Neuron (in vitro differentiated cells): ENCODE results near the gene ELP4.
"Not testable (repeated sequence)": the region's sequence is repeated elsewhere in the genome, so short reads cannot be mapped to it uniquely, and the experiment has no call there.

ENCODE experiments used
- H2AFZ ChIP-seq: one replicate; pipeline ENCODE4 v1.6.1; 2013; ENCODE audit warnings: low read depth, mild to moderate bottlenecking, inconsistent platforms, low read length, moderate library complexity
- H3K27me3 ChIP-seq: one replicate; pipeline ENCODE4 v1.6.1; 2013; ENCODE audit warnings: low read length; ENCODE audit not compliant: insufficient read depth
- H3K36me3 ChIP-seq: one replicate; pipeline ENCODE4 v1.6.1; 2013; ENCODE audit warnings: low read length; ENCODE audit not compliant: insufficient read depth
- H3K4me1 ChIP-seq: one replicate; pipeline ENCODE4 v1.6.1; 2013; ENCODE audit warnings: low read length; ENCODE audit not compliant: insufficient read depth
- H3K4me3 ChIP-seq: 2 replicates; pipeline ENCODE4 v1.5.1; 2013; ENCODE audit warnings: mild to moderate bottlenecking, low read length, moderate library complexity
- H3K9me3 ChIP-seq: one replicate; pipeline ENCODE4 v1.6.1; 2013; ENCODE audit warnings: low read length

ELP4 gene

GRCh38 chr11:31564517-31564916 lies 55.0 kb downstream of the ELP4 start:
- H3K36me3 ChIP-seq, H3K27me3 ChIP-seq, H3K4me1 ChIP-seq, H2AFZ ChIP-seq, H3K4me3 ChIP-seq, H3K9me3 ChIP-seq: not testable (repeated sequence)

DNA sequence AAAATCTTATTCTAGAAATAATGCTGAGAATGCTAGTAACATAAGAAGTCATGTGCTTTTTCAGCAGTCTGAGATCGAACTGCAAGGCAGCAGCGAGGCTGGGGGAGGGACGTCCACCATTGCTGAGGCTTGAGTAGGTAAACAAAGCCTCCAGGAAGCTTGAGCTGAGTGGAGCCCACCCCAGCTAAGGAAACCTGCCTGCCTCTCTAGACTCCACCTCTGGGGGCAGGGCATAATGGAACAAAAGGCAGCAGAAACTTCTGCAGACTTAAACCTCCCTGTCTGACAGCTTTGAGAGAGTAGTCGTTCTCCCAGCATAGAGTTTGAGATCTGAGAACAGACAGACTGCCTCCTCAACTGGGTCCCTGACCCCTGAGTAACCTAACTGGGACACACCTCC lies 64.6 kb downstream of the ELP4 start:
- H3K36me3 ChIP-seq, H3K4me3 ChIP-seq, H3K9me3 ChIP-seq, H3K4me1 ChIP-seq, H3K27me3 ChIP-seq, H2AFZ ChIP-seq: not testable (repeated sequence)

GRCh38 chr11:31575764-31576163 lies 66.2 kb downstream of the ELP4 start:
- H3K36me3 ChIP-seq, H3K27me3 ChIP-seq, H2AFZ ChIP-seq, H3K4me3 ChIP-seq, H3K9me3 ChIP-seq, H3K4me1 ChIP-seq: not testable (repeated sequence)

GRCh38 chr11:31579412-31579811 lies 69.8 kb downstream of the ELP4 start:
- H3K36me3 ChIP-seq, H3K4me1 ChIP-seq, H2AFZ ChIP-seq, H3K4me3 ChIP-seq, H3K27me3 ChIP-seq, H3K9me3 ChIP-seq: not testable (repeated sequence)

- Histone ChIP-seq H3K36me3 (no peaks in the 10 kb centered on the region), H3K27me3 (no peaks in the 10 kb centered on the region), H2AFZ (no peak overlapping the region), H3K9me3 (no peaks in the 10 kb centered on the region), H3K4me1 (peaks cover 3% of the 10 kb centered on the region), H3K4me3 (no peak overlapping the region)
Observed at GRCh38 chr11:31582697-31583096, 73.1 kb downstream of the ELP4 start.

DNA sequence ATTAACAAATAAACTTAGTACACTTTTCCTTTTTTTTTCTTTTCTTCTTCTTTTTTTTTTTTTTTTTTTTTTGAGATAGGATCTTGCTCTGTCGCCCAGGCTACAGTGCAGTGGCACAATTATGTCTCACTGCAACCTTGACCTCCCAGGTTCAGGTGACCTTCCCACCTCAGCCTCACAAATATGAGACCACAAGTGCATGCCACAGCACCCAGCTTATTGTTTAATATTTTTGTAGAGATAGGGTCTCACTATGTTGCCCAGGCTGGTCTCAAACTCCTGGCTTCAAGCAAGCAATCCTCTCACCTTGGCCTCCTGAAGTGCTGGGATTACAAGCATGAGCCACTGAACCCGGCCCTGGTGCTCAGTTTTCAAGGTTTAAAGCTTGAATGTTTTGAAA lies 88.9 kb downstream of the ELP4 start:
- no peaks in the 10 kb centered on the region for H3K9me3 ChIP-seq

DNA sequence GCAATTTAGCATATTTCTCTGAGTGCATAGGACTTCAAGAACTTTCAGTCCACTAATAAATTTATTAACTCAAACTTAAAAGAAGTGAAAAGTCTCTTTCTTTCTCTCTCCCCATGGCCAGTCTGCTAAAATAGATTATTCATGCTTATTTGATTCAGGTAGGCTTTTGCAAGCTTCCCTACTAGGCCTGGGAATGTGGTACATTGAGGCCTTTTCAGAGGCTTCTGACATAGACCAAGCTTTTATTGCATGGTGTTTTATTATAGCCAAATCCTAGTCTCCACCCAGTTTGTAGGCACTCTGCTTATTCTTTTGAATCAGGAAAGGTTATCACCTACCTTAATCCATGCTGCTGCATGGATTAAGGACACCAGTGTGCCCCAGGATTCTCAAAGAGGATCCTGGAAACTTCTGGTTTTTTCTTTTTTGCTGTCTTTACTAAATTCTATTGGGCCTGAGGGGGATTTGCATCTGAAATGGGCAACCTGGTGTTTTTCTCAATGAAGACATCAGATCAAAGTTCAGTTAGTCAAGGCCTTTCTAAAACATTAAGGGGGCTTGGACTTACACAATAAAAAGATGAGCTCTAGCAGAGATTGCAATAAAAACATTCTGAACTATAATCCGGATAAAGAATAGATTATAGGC lies 92.2 kb downstream of the ELP4 start:
- peaks cover 8% of the 10 kb centered on the region for H3K4me1 ChIP-seq
- no peaks in the 10 kb centered on the region for H3K27me3 ChIP-seq
- no peaks in the 10 kb centered on the region for H3K36me3 ChIP-seq
- H3K9me3 ChIP-seq: no peaks in the 10 kb centered on the region
- H2AFZ ChIP-seq: no peak overlapping the region
- H3K4me3 ChIP-seq: no peak overlapping the region

More for the DNA sequence above, 88.9 kb downstream of the ELP4 start:
- no peak overlapping the region for H2AFZ ChIP-seq
- H3K4me1 ChIP-seq: peaks cover 8% of the 10 kb centered on the region
- H3K36me3 ChIP-seq: no peaks in the 10 kb centered on the region
- no peak overlapping the region for H3K4me3 ChIP-seq
- H3K27me3 ChIP-seq: no peaks in the 10 kb centered on the region

DNA sequence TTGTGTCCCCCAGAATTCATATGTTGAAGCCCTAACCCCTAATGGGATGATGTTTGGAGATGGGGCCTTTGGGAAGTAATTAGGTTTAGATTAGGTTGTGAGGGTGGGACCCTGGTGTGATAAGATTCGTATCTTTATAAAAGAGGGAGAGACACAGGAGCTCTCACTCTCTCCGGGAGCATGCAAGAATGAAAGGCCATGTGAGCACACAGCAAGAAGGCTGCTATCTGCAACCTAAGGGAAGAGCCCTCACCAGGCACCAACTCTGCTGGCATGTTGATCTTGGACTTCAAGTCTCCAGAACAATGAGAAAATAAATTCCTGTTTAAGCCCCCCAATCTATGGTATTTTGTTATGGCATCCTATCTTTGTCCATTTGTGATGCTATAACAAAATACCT lies 97.3 kb downstream of the ELP4 start:
- no peak overlapping the region for H2AFZ ChIP-seq
- H3K9me3 ChIP-seq: peaks cover 2% of the 10 kb centered on the region
- H3K4me3 ChIP-seq: no peak overlapping the region
- no peaks in the 10 kb centered on the region for H3K27me3 ChIP-seq
- no peaks in the 10 kb centered on the region for H3K36me3 ChIP-seq
- peaks cover 2% of the 10 kb centered on the region for H3K4me1 ChIP-seq

- Histone ChIP-seq H3K4me3 (no peak overlapping the region), H2AFZ (no peak overlapping the region), H3K36me3 (no peaks in the 10 kb centered on the region), H3K4me1 (no peaks in the 10 kb centered on the region), H3K9me3 (peaks cover 2% of the 10 kb centered on the region), H3K27me3 (no peaks in the 10 kb centered on the region)
Observed at GRCh38 chr11:31607914-31608313, 98.3 kb downstream of the ELP4 start.

DNA sequence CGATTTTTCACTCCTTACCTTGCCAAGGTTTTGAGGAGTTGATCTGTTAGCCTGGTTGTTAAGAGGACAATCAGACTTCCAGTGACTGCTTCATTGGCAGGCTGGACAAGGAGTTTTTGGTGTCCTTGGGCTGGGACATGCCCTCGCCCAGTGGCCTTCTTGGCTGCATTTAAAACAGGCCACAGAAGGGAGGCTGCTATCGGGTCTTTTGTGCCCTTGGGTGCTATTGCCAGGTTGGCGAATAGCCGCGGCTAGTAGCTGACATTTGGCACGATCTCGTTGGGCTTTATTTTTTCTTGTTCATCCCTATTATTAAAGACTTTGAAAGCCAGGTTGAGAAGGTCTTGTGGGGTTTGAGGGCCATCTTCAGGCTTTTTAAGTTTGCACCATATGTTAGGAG lies 99.4 kb downstream of the ELP4 start:
- Histone ChIP-seq H2AFZ (no peak overlapping the region), H3K4me3 (no peak overlapping the region), H3K9me3 (peaks cover 2% of the 10 kb centered on the region), H3K27me3 (no peaks in the 10 kb centered on the region), H3K4me1 (no peaks in the 10 kb centered on the region), H3K36me3 (no peaks in the 10 kb centered on the region)

- Histone ChIP-seq H3K4me3 (no peak overlapping the region), H3K9me3 (peaks cover 2% of the 10 kb centered on the region), H3K4me1 (no peaks in the 10 kb centered on the region), H2AFZ (no peak overlapping the region), H3K27me3 (no peaks in the 10 kb centered on the region), H3K36me3 (no peaks in the 10 kb centered on the region)
Observed at GRCh38 chr11:31610544-31610943, 101.0 kb downstream of the ELP4 start.

- H2AFZ ChIP-seq: no peak overlapping the region
- H3K4me1 ChIP-seq: no peaks in the 10 kb centered on the region
- no peak overlapping the region for H3K4me3 ChIP-seq
- H3K9me3 ChIP-seq: peaks cover 2% of the 10 kb centered on the region
- H3K27me3 ChIP-seq: no peaks in the 10 kb centered on the region
- no peaks in the 10 kb centered on the region for H3K36me3 ChIP-seq
Observed at GRCh38 chr11:31617246-31617645, 107.7 kb downstream of the ELP4 start.

DNA sequence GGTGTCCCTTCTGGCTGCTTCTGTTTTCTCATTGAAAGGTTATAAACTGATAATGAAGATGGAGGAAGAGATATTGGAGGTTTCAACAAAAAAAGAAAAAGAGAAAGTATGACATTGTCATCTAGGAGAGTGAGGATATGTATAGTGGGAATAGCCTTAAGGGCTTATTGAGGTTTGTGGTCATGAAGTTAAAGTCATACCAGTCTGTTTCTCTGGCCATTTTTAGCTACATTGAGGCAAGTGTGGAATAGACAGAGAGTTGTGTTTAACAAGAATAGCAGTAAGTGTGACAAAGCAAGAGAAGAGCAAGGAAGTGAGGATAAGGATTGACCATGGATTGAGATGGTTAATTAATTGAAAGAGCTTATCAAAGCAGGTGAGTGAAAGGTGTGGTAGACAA lies 110.4 kb downstream of the ELP4 start:
- no peak overlapping the region for H3K4me3 ChIP-seq
- H3K27me3 ChIP-seq: no peaks in the 10 kb centered on the region
- peaks cover 2% of the 10 kb centered on the region for H3K9me3 ChIP-seq
- no peaks in the 10 kb centered on the region for H3K36me3 ChIP-seq
- H2AFZ ChIP-seq: no peak overlapping the region
- H3K4me1 ChIP-seq: no peaks in the 10 kb centered on the region

GRCh38 chr11:31620434-31620833 lies 110.9 kb downstream of the ELP4 start:
- peaks cover 2% of the 10 kb centered on the region for H3K9me3 ChIP-seq
- no peak overlapping the region for H3K4me3 ChIP-seq
- H2AFZ ChIP-seq: no peak overlapping the region
- no peaks in the 10 kb centered on the region for H3K4me1 ChIP-seq
- no peaks in the 10 kb centered on the region for H3K36me3 ChIP-seq
- no peaks in the 10 kb centered on the region for H3K27me3 ChIP-seq
